ENCODE measurements around the gene ARHGAP4.

The ARHGAP4 gene

DNA sequence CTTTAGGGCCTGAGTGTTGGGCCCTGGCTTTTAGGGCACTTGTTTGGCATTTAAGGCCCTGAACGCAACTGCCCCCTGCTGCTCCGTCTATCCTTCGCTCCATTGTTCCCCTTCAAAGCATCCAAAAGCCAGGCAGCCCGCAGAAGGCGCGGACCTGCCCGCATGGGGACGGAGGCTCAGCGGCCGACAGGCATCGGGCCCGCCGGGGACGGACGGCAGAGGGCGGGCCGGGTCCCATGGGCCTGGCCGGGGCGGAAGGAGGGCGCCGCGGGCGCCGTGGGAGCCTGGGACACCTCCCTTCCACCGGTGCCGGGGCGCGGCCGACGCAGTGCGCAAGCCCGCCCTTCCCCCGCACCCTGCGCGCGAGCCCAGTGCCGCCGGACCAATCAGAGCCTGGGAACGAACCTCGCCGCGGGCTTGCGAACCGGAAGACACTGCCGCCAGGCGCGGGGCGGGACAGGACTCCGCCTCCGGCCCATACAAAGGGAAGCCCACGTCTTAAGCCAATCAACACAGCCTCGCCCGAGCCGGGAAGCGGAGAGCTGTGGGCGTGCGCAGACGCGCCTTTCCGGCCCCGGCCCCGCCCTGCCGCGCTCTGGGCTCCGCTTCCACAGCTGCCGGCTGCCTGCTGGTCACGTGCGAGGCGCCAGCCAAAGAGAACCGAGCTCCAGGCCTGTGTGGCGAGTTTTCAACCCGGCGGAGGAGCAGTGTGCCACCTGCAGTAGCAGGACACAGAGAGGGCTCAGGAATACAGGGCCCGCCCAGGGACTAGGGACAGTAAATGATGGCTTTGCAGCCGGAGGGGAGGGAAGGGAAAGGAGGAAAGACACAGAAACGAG is 2.1 kb upstream of the ARHGAP4 start:
- peak; percentile 95 for DNase-seq (ENCODE audit: low spot score)
- in situ Hi-C loops (cut with MboI; ENCODE audit: low sequenced_read_pairs, unreplicated experiment): no loop called here
- TF ChIP-seq, protein P1, sequence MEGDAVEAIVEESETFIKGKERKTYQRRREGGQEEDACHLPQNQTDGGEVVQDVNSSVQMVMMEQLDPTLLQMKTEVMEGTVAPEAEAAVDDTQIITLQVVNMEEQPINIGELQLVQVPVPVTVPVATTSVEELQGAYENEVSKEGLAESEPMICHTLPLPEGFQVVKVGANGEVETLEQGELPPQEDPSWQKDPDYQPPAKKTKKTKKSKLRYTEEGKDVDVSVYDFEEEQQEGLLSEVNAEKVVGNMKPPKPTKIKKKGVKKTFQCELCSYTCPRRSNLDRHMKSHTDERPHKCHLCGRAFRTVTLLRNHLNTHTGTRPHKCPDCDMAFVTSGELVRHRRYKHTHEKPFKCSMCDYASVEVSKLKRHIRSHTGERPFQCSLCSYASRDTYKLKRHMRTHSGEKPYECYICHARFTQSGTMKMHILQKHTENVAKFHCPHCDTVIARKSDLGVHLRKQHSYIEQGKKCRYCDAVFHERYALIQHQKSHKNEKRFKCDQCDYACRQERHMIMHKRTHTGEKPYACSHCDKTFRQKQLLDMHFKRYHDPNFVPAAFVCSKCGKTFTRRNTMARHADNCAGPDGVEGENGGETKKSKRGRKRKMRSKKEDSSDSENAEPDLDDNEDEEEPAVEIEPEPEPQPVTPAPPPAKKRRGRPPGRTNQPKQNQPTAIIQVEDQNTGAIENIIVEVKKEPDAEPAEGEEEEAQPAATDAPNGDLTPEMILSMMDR (IDR thresholded peaks at IDR 0.05; ENCODE audit: borderline replicate concordance, control extremely low read depth, extremely low read depth, insufficient read depth, missing control alignments): peak; percentile 9

DNA sequence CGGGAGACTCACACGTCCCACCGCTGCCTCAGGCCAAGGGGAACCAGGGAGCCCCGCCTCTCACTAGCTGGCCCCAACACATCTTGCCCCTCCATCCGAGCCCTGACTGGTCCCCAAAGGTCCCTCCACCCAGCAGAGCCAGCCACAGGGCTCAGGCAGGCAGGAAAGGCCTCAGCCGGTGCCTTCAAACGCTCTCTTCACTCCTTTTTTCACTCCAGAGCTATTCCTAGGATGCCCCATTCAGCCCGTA is 1.5 kb upstream of the ARHGAP4 start:
- in situ Hi-C loops (cut with MboI; ENCODE audit: low sequenced_read_pairs, unreplicated experiment): no loop called here
- TF ChIP-seq, protein P1 (IDR thresholded peaks at IDR 0.05; ENCODE audit: borderline replicate concordance, control extremely low read depth, extremely low read depth, insufficient read depth, missing control alignments): no peak
- no peak for DNase-seq (ENCODE audit: low spot score)

DNA sequence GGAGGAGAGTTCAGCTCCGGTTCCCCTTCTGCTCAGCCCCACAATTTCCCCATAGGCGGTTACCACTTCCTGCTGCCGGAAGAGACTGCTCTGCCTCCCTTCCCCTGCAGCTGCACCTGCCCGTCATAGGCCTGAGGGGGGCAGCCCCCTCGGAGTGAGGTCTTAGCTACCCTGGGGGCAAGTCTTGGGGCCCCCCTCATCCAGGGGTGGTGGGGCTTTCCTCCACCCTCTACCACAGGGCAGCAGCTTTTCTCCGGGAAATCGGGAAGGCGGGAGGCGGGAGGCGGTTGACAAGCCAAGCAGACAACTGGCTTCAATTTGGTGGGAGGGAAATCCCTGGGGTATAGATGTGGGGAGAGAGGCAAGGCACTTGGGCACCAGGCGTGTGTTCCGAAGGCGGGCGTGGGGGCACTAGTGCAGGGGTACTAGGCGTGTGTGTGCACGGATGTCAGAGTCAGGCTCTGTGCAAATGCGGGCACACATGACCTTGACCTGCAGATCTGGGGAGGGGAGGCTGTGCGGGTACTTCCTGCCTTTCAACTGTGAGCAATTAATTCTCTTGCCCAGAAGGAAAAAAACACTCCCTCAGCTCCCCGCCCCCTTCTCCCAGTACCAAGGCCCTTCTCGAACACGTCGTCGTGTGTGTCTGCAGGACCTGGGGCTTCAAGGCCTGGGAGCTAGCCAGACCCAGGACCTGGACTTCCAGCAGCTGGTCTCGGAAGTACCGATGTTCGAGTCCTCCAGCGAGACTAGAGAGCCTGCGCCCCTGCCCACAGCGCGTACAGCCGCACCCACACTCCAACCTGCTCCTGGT is 1.0 kb upstream of the ARHGAP4 start:
- TF ChIP-seq, protein P1 (IDR thresholded peaks at IDR 0.05; ENCODE audit: borderline replicate concordance, control extremely low read depth, extremely low read depth, insufficient read depth, missing control alignments): no peak
- peak; percentile 86 for DNase-seq (ENCODE audit: low spot score)
- in situ Hi-C loops (cut with MboI; ENCODE audit: low sequenced_read_pairs, unreplicated experiment): no loop called here

DNA sequence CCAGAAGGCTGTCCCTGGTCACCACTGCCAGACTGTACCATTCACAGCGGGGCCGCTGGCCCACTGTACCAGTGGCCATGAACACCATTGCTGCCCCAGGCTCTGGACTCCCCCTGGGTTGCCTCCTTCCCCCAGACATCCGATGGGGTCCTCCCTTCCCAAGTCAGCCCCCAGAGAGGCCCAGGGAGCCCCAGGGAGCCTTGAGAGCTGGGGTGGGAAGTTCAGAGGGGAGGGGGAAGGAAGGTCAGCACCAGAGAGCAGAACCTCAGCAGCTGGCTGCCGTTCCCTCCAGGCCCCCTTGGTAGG is 441 bp upstream of the ARHGAP4 start:
- in situ Hi-C loops (cut with MboI; ENCODE audit: low sequenced_read_pairs, unreplicated experiment): no loop called here
- no peak for DNase-seq (ENCODE audit: low spot score)
- TF ChIP-seq, protein P1 (IDR thresholded peaks at IDR 0.05; ENCODE audit: borderline replicate concordance, control extremely low read depth, extremely low read depth, insufficient read depth, missing control alignments): no peak

DNA sequence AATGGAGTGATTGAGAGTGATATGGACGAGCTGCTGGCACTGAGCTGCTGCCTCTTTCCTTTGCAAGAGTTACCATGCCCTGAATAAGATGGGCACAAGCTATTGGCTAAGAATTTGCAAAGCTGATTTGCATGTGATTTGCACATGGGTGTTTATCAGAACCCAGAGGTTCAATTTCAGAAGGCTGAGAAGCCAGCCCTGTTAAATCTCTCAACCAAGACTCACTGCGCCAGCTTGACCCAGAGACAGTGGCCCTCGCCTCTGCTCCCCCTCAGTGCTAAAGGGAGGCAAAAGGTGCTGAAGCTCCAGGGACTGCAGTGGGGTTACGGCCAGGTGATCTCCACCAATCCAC is 701 bp downstream of the ARHGAP4 start:
- in situ Hi-C loops (cut with MboI; ENCODE audit: low sequenced_read_pairs, unreplicated experiment): no loop called here
- DNase-seq (ENCODE audit: low spot score): no peak
- TF ChIP-seq, protein P1 (IDR thresholded peaks at IDR 0.05; ENCODE audit: borderline replicate concordance, control extremely low read depth, extremely low read depth, insufficient read depth, missing control alignments): no peak

DNA sequence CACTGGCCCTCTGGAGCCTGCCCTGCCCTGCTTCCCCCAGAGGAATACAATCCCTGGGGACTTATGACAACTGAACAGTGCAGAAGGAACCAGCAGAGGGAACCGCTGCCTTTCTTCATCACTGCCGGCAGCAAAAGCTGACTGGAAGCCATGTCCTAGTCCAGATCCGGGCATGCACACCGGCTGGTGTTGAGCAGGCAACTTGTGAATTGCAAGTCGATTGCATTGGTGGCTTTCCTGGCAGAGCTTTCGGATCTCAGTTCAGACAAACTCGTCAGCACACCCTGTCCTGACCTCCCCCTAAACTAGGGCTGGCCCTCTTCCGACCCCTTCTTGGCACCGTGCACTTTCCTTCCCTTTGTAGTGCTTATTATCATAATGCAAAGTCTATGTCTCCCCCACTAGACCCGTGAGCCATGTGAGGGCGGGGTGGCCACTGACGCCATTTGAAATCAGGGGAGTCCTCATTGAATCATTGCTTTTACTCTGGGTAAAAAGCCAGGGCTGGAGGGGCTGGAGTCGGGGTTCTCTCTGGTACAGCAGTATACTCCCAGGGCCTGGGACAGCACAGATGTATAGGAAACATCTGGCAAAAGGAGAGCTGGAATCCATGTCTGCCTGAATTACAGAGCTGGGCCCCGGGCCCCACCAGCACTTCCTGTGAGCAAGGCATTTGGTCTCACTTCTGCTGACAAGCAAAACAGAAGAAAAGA is 1.8 kb downstream of the ARHGAP4 start:
- DNase-seq (ENCODE audit: low spot score): no peak
- TF ChIP-seq, protein P1 (IDR thresholded peaks at IDR 0.05; ENCODE audit: borderline replicate concordance, control extremely low read depth, extremely low read depth, insufficient read depth, missing control alignments): peak; percentile 9
- in situ Hi-C loops (cut with MboI; ENCODE audit: low sequenced_read_pairs, unreplicated experiment): no loop called here
